ENCODE results near the gene MYH15. TPM values are rescaled to one million over a fixed set of nuclear protein-coding genes. Genes with fewer than 3 reads are reported as not detected.
A peak's percentile ranks its signal among the peaks of the same experiment; 100 is the strongest.

The MYH15 gene
- total RNA-seq = 0.19 and 0.42 TPM in 2 replicates
- 0.19 TPM for polyA plus RNA-seq (2012)

GRCh38 chr3:108510496-108510895 is at the start of gene MYH15:
Gene MYH15 (minus strand): TSS chr3:108510596. CDS start chr3:108510530, 66 bp downstream.
- DNase-seq (ENCODE audit: low read depth) = no peak

- DNase-seq (ENCODE audit: low read depth) = no peak
Observed at GRCh38 chr3:108555966-108556581, 45.7 kb upstream of the MYH15 start.

- DNase-seq (ENCODE audit: low read depth) = no peak
Observed at GRCh38 chr3:108554913-108555571, 44.6 kb upstream of the MYH15 start.

- no peak for DNase-seq (ENCODE audit: low read depth)
Observed at GRCh38 chr3:108554229-108554628, 43.8 kb upstream of the MYH15 start.

GRCh38 chr3:108552267-108553159 is 42.1 kb upstream of the MYH15 start:
- DNase-seq (ENCODE audit: low read depth) = peak; percentile 62

- DNase-seq (ENCODE audit: low read depth) = no peak
Observed at GRCh38 chr3:108548886-108549285, 38.5 kb upstream of the MYH15 start.

- DNase-seq (ENCODE audit: low read depth) = no peak
Observed at GRCh38 chr3:108548304-108548703, 37.9 kb upstream of the MYH15 start.

GRCh38 chr3:108546692-108547091 is 36.3 kb upstream of the MYH15 start:
- DNase-seq (ENCODE audit: low read depth) = no peak

- DNase-seq (ENCODE audit: low read depth) = no peak
Observed at GRCh38 chr3:108546247-108546646, 35.9 kb upstream of the MYH15 start.

- DNase-seq (ENCODE audit: low read depth) = no peak
Observed at GRCh38 chr3:108538083-108538482, 27.7 kb upstream of the MYH15 start.

- no peak for DNase-seq (ENCODE audit: low read depth)
Observed at GRCh38 chr3:108528459-108529252, 18.3 kb upstream of the MYH15 start.

GRCh38 chr3:108527817-108528216 is 17.4 kb upstream of the MYH15 start:
- no peak for DNase-seq (ENCODE audit: low read depth)

GRCh38 chr3:108527109-108527508 is 16.7 kb upstream of the MYH15 start:
- no peak for DNase-seq (ENCODE audit: low read depth)

- DNase-seq (ENCODE audit: low read depth) = no peak
Observed at GRCh38 chr3:108525971-108526370, 15.6 kb upstream of the MYH15 start.

- no peak for DNase-seq (ENCODE audit: low read depth)
Observed at GRCh38 chr3:108525256-108525655, 14.9 kb upstream of the MYH15 start.

- peak; percentile 58 for DNase-seq (ENCODE audit: low read depth)
Observed at GRCh38 chr3:108524537-108524936, 14.1 kb upstream of the MYH15 start.

GRCh38 chr3:108518895-108519294 is 8.5 kb upstream of the MYH15 start:
- no peak for DNase-seq (ENCODE audit: low read depth)

GRCh38 chr3:108516881-108517280 is 6.5 kb upstream of the MYH15 start:
- DNase-seq (ENCODE audit: low read depth) = no peak

- peak; percentile 61 for DNase-seq (ENCODE audit: low read depth)
Observed at GRCh38 chr3:108513961-108514360, 3.6 kb upstream of the MYH15 start.

GRCh38 chr3:108512671-108513070 is 2.3 kb upstream of the MYH15 start:
- no peak for DNase-seq (ENCODE audit: low read depth)

- DNase-seq (ENCODE audit: low read depth) = no peak
Observed at GRCh38 chr3:108511490-108511889, 1.1 kb upstream of the MYH15 start.

Data from myocyte (in vitro differentiated cells).